HEK293 (cell line): ENCODE measurements around the gene PFN1.

Experiments
- KLF1 ChIP-seq: fragments of 450-650 bp; formaldehyde crosslinking; IDR thresholded peaks from 2 replicates; pipeline ENCODE4 v1.5.1; 2016; ENCODE audit warnings: missing biosample characterization, missing genetic modification characterization
- KLF9 ChIP-seq: fragments of 450-650 bp; formaldehyde crosslinking; IDR thresholded peaks from 2 replicates; pipeline ENCODE4 v1.5.1; 2016; ENCODE audit warnings: missing biosample characterization, missing genetic modification characterization, low read depth
- MYNN ChIP-seq: fragments of 450-650 bp; formaldehyde crosslinking; IDR thresholded peaks from 2 replicates; pipeline ENCODE4 v1.5.1; 2016; ENCODE audit warnings: missing biosample characterization, missing genetic modification characterization, borderline replicate concordance
- MZF1 ChIP-seq: fragments of 450-650 bp; formaldehyde crosslinking; IDR thresholded peaks from 2 replicates; pipeline ENCODE4 v1.5.1; 2017; ENCODE audit warnings: missing biosample characterization, missing genetic modification characterization, borderline replicate concordance
- ZBTB48 ChIP-seq: fragments of 450-650 bp; formaldehyde crosslinking; IDR thresholded peaks from 2 replicates; pipeline ENCODE4 v1.5.1; 2016; ENCODE audit warnings: missing biosample characterization, missing genetic modification characterization
- ZBTB8A ChIP-seq: fragments of 450-650 bp; formaldehyde crosslinking; IDR thresholded peaks from 2 replicates; pipeline ENCODE4 v1.5.1; 2016; ENCODE audit warnings: missing biosample characterization, missing genetic modification characterization
- ZNF239 ChIP-seq: fragments of 450-650 bp; formaldehyde crosslinking; IDR thresholded peaks from 2 replicates; pipeline ENCODE4 v1.5.1; 2016; ENCODE audit warnings: missing biosample characterization, missing genetic modification characterization
- ZNF514 ChIP-seq: fragments of 450-650 bp; formaldehyde crosslinking; IDR thresholded peaks from 2 replicates; pipeline ENCODE4 v1.5.1; 2016; ENCODE audit warnings: missing biosample characterization, missing genetic modification characterization
- ZNF544 ChIP-seq: fragments of 450-650 bp; formaldehyde crosslinking; IDR thresholded peaks from 2 replicates; pipeline ENCODE4 v1.5.0; 2017; ENCODE audit warnings: missing biosample characterization, missing genetic modification characterization
- ZNF768 ChIP-seq: fragments of 450-650 bp; formaldehyde crosslinking; IDR thresholded peaks from 2 replicates; pipeline ENCODE4 v1.5.1; 2018; ENCODE audit warnings: missing biosample characterization, mild to moderate bottlenecking, missing genetic modification characterization
- ZSCAN16 ChIP-seq: fragments of 450-650 bp; formaldehyde crosslinking; IDR thresholded peaks from 2 replicates; pipeline ENCODE4 v1.5.1; 2016; ENCODE audit warnings: missing biosample characterization, missing genetic modification characterization
- TF ChIP-seq, protein P1 (sequence below): fragments of 450-650 bp; formaldehyde crosslinking; IDR thresholded peaks from 2 replicates; pipeline ENCODE4 v1.5.1; 2016; ENCODE audit warnings: missing biosample characterization, missing genetic modification characterization
- TF ChIP-seq, protein P2 (sequence below): fragments of 450-650 bp; formaldehyde crosslinking; IDR thresholded peaks from 2 replicates; pipeline ENCODE4 v1.5.1; 2016; ENCODE audit warnings: missing biosample characterization, missing genetic modification characterization
- TF ChIP-seq, protein P3 (sequence below): fragments of 450-650 bp; formaldehyde crosslinking; IDR thresholded peaks from 2 replicates; pipeline ENCODE4 v1.5.1; 2016; ENCODE audit warnings: missing biosample characterization, missing genetic modification characterization, borderline replicate concordance
- TF ChIP-seq, protein P4 (sequence below): fragments of 450-650 bp; formaldehyde crosslinking; IDR thresholded peaks from 2 replicates; pipeline ENCODE4 v1.5.1; 2016; ENCODE audit warnings: missing biosample characterization, missing genetic modification characterization
- TF ChIP-seq, protein P5 (sequence below): fragments of 450-650 bp; formaldehyde crosslinking; IDR thresholded peaks from 2 replicates; pipeline ENCODE4 v1.5.0; 2017; ENCODE audit warnings: missing biosample characterization, missing genetic modification characterization, borderline replicate concordance
- TF ChIP-seq, protein P6 (sequence below): fragments of 450-650 bp; formaldehyde crosslinking; IDR thresholded peaks from 2 replicates; pipeline ENCODE4 v1.5.1; 2016; ENCODE audit warnings: missing biosample characterization, missing genetic modification characterization
- TF ChIP-seq, protein P7 (sequence below): fragments of 450-650 bp; formaldehyde crosslinking; IDR thresholded peaks from 2 replicates; pipeline ENCODE4 v1.5.1; 2016; ENCODE audit warnings: missing biosample characterization, missing genetic modification characterization
- TF ChIP-seq, protein P8 (sequence below): fragments of 450-650 bp; formaldehyde crosslinking; IDR thresholded peaks from 2 replicates; pipeline ENCODE4 v1.5.1; 2016; ENCODE audit warnings: missing biosample characterization, missing genetic modification characterization

The PFN1 gene

DNA sequence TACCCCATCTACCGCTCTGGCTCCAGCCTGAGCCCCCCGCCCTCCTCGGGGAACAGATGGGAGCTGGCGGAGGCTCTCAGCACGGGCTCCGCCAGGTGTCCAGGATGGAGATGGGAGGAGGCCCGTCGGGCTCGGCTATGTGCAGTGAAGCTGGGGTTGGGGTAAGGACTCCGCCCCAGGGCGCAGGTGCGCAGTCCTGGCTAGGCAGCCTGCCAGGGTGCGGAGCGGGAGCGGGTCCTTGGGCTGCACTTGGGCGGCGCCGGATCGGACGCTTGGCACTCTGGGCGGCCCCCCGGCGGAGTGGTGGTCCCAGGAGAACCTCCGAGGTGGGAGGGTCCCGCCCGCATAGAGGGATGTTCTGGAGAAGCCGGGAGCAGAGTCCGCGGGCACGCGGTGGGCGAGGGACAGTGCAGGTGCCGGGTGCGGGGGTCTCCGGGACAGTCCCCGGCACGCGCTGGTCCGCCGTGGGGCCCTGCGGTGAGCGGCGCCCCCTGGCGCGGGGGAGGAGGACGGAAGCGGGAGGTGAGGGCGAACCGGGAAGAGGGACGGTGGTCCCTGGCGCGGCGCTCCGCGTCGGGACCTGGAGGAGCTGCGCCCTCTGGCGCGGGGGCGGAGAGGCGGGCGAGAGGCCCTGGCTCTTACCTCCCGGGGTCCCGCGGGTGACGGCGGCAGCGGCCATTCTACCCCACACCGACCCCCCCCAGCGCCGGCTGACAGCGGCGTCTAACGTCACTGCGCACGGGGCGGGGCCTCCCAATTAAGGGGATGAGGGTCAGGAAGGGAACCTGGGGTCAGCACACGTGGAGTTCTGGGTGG is 38.8 kb upstream of the PFN1 start, which contains the start of gene CAMTA2 (continued):
- no peak for TF ChIP-seq ZSCAN16
- TF ChIP-seq, protein P1, sequence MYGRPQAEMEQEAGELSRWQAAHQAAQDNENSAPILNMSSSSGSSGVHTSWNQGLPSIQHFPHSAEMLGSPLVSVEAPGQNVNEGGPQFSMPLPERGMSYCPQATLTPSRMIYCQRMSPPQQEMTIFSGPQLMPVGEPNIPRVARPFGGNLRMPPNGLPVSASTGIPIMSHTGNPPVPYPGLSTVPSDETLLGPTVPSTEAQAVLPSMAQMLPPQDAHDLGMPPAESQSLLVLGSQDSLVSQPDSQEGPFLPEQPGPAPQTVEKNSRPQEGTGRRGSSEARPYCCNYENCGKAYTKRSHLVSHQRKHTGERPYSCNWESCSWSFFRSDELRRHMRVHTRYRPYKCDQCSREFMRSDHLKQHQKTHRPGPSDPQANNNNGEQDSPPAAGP = peak; percentile 74
- no peak for TF ChIP-seq ZNF544 (tag by site-specific recombination)
- TF ChIP-seq, protein P2, sequence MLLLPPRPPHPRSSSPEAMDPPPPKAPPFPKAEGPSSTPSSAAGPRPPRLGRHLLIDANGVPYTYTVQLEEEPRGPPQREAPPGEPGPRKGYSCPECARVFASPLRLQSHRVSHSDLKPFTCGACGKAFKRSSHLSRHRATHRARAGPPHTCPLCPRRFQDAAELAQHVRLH (tag by site-specific recombination) = peak; percentile 81; the same call in 1 of the 2 replicates
- no peak for TF ChIP-seq ZNF768
- TF ChIP-seq, protein P3, sequence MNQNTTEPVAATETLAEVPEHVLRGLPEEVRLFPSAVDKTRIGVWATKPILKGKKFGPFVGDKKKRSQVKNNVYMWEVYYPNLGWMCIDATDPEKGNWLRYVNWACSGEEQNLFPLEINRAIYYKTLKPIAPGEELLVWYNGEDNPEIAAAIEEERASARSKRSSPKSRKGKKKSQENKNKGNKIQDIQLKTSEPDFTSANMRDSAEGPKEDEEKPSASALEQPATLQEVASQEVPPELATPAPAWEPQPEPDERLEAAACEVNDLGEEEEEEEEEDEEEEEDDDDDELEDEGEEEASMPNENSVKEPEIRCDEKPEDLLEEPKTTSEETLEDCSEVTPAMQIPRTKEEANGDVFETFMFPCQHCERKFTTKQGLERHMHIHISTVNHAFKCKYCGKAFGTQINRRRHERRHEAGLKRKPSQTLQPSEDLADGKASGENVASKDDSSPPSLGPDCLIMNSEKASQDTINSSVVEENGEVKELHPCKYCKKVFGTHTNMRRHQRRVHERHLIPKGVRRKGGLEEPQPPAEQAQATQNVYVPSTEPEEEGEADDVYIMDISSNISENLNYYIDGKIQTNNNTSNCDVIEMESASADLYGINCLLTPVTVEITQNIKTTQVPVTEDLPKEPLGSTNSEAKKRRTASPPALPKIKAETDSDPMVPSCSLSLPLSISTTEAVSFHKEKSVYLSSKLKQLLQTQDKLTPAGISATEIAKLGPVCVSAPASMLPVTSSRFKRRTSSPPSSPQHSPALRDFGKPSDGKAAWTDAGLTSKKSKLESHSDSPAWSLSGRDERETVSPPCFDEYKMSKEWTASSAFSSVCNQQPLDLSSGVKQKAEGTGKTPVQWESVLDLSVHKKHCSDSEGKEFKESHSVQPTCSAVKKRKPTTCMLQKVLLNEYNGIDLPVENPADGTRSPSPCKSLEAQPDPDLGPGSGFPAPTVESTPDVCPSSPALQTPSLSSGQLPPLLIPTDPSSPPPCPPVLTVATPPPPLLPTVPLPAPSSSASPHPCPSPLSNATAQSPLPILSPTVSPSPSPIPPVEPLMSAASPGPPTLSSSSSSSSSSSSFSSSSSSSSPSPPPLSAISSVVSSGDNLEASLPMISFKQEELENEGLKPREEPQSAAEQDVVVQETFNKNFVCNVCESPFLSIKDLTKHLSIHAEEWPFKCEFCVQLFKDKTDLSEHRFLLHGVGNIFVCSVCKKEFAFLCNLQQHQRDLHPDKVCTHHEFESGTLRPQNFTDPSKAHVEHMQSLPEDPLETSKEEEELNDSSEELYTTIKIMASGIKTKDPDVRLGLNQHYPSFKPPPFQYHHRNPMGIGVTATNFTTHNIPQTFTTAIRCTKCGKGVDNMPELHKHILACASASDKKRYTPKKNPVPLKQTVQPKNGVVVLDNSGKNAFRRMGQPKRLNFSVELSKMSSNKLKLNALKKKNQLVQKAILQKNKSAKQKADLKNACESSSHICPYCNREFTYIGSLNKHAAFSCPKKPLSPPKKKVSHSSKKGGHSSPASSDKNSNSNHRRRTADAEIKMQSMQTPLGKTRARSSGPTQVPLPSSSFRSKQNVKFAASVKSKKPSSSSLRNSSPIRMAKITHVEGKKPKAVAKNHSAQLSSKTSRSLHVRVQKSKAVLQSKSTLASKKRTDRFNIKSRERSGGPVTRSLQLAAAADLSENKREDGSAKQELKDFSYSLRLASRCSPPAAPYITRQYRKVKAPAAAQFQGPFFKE = no peak; the same call in 1 of the 2 replicates
- TF ChIP-seq MYNN (tag by site-specific recombination) = no peak
- TF ChIP-seq, protein P4, sequence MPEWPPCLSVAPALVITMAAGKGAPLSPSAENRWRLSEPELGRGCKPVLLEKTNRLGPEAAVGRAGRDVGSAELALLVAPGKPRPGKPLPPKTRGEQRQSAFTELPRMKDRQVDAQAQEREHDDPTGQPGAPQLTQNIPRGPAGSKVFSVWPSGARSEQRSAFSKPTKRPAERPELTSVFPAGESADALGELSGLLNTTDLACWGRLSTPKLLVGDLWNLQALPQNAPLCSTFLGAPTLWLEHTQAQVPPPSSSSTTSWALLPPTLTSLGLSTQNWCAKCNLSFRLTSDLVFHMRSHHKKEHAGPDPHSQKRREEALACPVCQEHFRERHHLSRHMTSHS (tag by site-specific recombination) = peak; percentile 17; the same call in 1 of the 2 replicates
- TF ChIP-seq, protein P5, sequence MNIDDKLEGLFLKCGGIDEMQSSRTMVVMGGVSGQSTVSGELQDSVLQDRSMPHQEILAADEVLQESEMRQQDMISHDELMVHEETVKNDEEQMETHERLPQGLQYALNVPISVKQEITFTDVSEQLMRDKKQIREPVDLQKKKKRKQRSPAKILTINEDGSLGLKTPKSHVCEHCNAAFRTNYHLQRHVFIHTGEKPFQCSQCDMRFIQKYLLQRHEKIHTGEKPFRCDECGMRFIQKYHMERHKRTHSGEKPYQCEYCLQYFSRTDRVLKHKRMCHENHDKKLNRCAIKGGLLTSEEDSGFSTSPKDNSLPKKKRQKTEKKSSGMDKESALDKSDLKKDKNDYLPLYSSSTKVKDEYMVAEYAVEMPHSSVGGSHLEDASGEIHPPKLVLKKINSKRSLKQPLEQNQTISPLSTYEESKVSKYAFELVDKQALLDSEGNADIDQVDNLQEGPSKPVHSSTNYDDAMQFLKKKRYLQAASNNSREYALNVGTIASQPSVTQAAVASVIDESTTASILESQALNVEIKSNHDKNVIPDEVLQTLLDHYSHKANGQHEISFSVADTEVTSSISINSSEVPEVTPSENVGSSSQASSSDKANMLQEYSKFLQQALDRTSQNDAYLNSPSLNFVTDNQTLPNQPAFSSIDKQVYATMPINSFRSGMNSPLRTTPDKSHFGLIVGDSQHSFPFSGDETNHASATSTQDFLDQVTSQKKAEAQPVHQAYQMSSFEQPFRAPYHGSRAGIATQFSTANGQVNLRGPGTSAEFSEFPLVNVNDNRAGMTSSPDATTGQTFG (tag by site-specific recombination) = 0 out of 2 replicates have a peak, but pooled peaks have one; percentile 43
- TF ChIP-seq, protein P6, sequence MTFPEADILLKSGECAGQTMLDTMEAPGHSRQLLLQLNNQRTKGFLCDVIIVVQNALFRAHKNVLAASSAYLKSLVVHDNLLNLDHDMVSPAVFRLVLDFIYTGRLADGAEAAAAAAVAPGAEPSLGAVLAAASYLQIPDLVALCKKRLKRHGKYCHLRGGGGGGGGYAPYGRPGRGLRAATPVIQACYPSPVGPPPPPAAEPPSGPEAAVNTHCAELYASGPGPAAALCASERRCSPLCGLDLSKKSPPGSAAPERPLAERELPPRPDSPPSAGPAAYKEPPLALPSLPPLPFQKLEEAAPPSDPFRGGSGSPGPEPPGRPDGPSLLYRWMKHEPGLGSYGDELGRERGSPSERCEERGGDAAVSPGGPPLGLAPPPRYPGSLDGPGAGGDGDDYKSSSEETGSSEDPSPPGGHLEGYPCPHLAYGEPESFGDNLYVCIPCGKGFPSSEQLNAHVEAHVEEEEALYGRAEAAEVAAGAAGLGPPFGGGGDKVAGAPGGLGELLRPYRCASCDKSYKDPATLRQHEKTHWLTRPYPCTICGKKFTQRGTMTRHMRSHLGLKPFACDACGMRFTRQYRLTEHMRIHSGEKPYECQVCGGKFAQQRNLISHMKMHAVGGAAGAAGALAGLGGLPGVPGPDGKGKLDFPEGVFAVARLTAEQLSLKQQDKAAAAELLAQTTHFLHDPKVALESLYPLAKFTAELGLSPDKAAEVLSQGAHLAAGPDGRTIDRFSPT = peak; percentile 96
- TF ChIP-seq ZBTB8A (tag by site-specific recombination) = peak; percentile 89
- peak; percentile 68 for TF ChIP-seq KLF1 (tag by site-specific recombination)
- no peak for TF ChIP-seq ZNF514 (tag by site-specific recombination)
- 0 out of 2 replicates have a peak, but pooled peaks have one; percentile 56 for TF ChIP-seq ZNF239 (tag by site-specific recombination)
- TF ChIP-seq MZF1 (tag by site-specific recombination) = peak; percentile 32; the same call in 1 of the 2 replicates
- TF ChIP-seq ZBTB48 (tag by site-specific recombination) = peak; percentile 99
- TF ChIP-seq, protein P7, sequence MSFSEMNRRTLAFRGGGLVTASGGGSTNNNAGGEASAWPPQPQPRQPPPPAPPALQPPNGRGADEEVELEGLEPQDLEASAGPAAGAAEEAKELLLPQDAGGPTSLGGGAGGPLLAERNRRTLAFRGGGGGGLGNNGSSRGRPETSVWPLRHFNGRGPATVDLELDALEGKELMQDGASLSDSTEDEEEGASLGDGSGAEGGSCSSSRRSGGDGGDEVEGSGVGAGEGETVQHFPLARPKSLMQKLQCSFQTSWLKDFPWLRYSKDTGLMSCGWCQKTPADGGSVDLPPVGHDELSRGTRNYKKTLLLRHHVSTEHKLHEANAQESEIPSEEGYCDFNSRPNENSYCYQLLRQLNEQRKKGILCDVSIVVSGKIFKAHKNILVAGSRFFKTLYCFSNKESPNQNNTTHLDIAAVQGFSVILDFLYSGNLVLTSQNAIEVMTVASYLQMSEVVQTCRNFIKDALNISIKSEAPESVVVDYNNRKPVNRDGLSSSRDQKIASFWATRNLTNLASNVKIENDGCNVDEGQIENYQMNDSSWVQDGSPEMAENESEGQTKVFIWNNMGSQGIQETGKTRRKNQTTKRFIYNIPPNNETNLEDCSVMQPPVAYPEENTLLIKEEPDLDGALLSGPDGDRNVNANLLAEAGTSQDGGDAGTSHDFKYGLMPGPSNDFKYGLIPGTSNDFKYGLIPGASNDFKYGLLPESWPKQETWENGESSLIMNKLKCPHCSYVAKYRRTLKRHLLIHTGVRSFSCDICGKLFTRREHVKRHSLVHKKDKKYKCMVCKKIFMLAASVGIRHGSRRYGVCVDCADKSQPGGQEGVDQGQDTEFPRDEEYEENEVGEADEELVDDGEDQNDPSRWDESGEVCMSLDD (tag by site-specific recombination) = peak; percentile 93
- TF ChIP-seq, protein P8, sequence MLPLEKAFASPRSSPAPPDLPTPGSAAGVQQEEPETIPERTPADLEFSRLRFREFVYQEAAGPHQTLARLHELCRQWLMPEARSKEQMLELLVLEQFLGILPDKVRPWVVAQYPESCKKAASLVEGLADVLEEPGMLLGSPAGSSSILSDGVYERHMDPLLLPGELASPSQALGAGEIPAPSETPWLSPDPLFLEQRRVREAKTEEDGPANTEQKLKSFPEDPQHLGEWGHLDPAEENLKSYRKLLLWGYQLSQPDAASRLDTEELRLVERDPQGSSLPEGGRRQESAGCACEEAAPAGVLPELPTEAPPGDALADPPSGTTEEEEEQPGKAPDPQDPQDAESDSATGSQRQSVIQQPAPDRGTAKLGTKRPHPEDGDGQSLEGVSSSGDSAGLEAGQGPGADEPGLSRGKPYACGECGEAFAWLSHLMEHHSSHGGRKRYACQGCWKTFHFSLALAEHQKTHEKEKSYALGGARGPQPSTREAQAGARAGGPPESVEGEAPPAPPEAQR (tag by site-specific recombination) = 0 out of 2 replicates have a peak, but pooled peaks have one; percentile 60
- TF ChIP-seq KLF9 = peak; percentile 65; the same call in 1 of the 2 replicates
